Non-pigmented ciliary epithelial cell (primary cell): Measurements from ENCODE around the gene FSTL4.

Experiments used
- DNase-seq: peaks from one replicate; pipeline ENCODE4 v3.0.0-alpha.2; 2010; ENCODE audit warnings: low read depth

The FSTL4 gene

DNA sequence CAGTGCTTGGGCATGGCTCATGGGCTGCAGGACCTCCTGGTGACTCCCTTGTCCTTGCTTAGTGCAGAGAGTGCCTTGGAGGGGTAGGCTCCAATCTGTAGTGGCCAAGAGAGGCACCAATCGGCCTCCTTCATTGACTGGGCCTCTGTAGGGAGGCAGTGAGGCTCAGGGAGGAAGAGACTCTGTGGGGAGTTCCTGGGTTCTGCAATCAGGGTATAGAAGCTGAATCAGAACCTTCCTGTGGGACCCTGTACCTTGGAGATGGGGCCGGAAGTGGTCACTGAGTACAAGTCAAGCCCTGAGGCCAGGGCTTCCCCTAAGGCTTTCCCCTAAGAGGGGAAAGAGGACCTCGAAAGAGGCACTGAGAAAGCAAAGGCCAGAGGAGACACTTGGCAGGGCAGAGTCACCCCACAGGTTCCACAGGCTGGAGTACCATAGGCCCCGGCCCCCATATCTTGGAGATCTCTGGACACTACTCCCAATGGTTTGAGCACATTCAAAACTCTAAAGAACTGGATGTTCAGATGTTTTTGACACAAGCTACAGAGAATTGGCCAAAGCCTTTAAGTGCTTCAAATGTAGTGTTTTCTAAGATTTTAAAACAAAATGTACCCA lies 370.0 kb downstream of the FSTL4 start:
- DNase-seq, result no peak

DNA sequence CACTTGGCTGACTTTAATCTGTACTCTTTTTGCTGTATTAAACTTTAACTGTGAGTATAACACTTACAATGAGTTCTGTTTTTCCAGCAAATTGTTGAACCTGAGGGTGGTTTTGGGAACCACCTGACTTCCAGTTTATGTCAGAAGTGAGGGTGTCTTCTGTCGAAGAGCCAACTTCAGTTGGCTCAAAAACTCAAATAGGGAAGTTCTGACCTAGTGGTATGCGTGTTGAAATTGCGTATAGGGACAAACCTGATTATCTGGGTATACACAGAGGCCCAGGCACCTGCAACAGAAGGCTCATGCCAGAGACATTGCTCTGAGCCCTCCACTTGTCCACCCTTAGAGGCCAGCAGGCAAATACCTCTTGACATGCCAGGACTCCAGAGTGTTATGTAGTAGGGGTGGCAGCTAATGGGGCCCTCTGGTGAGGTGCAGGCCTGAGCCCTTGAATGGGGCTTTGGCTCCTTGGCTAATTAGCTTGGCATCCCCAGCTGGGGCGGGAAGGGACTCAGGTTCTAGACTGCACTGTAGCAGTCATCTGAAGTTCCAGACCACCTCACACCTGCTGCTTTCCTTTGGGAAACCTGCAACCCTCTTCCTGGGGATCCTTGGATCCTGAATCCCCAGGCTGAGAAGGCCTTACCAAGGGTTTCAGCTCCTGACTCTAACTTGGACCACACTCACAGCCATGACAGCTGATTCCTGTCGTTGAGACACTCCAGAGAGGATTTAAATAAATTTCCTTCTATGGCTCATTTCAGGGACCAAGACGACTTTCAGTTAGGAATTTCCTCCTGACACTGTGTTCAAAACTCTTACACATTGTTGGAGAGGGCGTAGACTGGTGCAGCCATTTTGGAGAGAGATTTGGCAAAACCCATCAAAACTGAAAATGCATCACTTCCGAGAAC lies 370.9 kb downstream of the FSTL4 start:
- no peak for DNase-seq

DNA sequence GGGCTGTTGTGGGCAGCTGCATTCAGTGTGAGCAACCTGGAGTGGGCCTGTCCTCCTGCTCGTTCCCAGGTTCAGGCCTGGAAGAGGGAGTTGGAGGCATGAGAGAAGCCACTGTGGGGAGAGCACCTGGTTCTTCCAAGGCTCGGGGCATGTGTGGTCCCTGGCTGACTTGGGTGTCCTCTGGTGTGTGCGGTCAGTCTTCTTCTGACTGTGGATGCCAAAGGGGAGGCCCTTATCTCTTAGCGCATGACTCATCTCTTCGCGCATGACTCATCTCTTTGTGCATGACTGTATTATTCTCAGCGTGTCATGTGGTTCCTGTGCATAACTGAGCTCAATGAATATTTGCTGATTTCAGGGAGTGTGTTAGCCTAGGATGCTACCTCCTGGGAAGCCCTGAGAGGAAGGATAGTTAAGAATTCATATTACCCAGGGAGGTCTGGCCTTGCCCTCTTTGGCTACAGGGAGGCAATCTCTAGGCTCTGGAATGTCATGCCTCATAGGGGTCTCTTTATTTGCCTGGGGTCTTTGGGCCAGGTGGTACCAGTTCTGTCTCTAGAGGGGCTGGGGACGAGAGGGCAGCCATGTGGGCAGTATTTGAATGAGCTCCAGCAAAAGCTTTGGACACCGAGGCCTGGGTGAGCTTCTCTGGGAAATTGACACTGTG lies 371.8 kb downstream of the FSTL4 start:
- peak; percentile 98 for DNase-seq

DNA sequence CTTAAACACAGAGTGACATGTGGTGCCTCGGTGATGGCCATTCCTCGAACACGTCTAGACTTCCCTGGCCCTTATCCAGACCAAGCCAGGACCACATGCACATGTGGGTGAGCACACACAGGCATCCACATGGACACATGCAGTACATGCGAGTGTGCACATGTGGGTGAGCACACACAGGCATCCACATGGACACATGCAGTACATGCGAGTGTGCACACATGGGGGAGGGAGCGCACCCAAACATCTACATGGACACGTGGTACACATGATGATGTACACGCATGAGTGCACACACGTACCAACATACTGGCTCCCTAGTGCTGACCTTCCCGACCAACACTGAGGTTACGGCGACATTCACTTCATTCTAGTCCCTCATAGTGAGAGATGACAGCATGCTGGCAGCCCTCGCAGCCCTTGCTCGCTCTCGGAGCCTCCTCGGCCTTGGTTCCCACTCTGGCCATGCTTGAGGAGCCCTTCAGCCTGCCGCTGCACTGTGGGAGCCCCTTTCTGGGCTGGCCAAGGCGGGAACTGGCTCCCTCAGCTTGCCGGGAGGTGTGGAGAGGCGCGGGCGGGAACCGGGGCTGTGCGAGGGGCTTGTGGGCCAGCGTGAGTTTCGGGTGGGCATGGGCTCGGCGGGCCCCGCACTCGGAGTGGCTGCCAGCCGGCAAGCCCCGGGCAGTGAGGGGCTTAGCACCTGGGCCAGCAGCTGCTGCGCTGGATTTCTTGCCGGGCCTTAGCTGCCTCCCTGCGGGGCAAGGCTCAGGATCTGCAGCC lies 373.7 kb downstream of the FSTL4 start:
- no peak for DNase-seq

DNA sequence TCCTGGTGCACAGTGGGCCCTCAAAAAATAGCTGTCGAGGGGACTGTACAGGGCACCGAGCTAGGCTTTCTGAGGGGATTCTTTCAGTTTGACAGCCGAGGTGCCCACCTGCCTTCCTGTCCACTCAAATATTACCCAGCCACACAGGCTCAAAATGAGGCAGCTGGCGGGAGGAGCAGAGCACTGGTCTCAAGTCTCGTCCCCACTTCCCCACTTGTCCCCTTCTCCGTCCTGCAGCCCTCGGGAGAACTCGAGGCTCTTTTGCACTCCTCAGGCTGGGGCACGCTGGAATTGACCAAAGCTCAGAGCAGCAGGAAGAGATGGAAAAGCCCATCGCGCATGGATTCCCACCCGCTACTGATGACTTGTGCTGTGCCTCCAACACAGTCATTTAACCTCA lies 375.4 kb downstream of the FSTL4 start:
- no peak for DNase-seq

DNA sequence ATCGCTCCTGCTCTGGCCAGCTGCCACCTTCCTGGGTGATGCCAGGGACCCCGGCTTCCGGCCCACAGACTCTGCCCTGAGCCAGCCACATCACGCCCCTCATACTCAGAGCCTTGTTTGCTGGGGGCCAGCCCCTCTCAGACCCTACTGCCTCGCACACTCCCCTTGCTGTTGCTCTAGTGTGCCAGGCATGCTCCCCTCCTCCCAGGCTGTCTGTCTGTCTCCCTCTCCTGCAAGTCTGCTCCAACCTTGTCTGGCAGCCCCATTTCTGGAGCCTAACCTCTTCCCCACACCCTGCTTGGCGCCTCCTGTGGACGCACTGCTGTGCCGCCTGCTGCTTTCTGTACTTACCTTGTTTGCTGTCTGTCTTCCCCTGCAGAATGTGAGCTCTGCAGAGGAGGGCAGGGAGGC lies 375.8 kb downstream of the FSTL4 start:
- DNase-seq, result no peak

DNA sequence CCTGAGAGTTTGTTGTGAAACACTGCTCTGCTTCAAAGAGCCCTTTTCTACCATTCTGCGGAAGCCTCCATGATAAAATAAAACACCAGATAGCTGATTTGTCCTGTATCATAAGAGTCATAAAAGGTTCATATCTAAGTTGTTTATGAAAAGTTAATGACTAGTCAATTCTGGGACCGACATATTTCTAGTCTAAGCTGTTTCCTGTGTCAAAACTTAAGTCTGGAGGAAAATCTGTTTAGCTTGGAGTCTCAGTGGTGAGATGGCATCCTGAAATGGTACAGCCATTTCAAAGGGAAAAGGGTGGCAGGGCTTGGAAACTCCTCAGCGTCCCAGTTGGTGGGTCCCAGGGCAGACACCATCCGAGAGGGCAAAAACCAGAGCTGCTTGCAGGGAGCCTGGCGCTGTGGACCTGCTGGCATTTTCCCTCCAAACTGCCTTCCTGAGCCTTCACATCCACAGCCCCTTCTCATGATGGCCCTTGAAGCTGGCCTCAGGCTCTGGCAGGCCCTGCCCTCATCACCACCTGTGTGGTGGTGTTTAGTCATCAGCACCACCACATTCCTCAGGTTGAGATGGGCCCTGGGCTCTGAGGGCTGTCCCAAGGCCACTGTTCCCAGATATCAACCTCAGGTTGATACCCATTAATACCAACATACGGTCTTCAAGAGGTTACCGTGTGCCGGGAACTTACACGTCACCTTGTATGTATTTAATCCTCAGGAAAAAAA lies 376.5 kb downstream of the FSTL4 start:
- DNase-seq, result no peak

DNA sequence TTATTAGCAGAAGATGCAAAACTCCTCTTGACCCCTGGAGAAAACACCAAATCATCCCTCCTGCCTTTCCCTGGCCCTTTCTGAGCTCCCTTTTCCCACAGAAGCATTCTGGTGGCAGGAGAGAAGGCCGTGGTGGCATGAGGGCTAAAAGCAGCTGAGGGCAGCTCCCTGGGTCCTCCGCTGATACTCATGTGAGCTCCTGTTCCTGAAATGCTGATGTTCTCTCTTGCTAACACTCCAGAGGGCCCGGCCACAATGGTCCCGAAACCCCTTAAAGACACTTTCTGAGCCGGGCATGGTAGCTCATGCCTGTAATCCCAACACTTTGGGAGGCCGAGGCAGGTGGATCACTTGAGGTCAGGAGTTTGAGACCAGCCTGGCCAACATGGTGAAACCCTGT lies 377.4 kb downstream of the FSTL4 start:
- no peak for DNase-seq

DNA sequence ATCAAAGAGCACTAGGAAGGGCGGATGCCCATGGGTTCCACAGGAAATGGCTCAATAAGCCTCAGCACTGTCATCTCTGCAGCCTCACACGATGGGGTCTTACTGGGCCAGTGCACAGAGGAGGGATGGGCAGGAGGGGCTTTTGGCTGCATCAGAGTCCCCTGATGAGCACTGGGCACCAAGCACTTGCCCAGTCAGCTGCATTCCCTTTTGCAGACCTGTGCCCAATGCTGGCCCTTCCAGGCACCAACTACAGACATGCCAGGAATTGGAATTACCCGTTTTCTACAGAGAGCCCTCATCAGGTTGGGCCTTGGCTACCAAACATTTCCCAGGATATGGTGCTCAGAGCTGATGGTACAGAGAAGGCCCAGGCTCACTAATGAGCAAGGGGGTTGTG lies 378.1 kb downstream of the FSTL4 start:
- DNase-seq, result no peak

DNA sequence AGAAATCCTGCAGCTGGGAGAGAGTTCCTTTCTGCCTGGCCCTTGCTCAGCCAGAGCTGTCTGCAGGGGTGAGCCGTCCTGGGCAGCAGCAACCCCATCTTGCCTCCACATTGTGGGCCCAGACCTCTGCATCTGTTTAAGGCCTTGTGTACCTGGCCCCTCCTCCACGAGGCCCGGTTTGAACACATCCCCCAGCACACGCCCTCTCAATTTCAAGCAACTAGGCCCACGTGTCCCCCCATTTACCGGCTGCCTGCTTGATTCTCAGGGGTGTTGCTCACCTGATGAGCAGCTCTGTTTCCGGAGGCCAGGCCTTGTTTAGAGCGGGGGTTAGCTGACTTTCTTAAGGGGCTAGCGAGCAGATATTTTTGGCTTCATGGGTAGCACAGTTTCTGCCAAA lies 378.7 kb downstream of the FSTL4 start:
- DNase-seq, result no peak

DNA sequence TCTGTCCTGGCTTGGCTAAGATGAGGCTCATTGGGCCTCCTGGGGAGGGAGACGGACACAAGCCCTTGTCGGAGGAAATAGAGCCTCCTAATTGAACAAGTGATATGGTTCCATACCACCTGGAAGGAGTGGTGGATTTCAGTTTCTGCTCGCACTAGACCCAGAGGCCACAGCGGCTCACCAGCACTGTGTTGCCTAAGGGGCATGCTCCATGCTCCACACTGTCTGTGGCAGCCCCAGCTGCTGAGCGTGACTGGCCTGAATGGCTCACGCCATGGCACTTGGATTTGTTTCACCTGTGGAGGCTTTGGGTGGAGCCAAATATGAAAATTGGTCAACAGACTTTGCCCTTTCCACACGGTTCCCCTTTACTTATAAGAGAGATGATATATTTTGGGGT lies 379.4 kb downstream of the FSTL4 start:
- DNase-seq, result no peak

DNA sequence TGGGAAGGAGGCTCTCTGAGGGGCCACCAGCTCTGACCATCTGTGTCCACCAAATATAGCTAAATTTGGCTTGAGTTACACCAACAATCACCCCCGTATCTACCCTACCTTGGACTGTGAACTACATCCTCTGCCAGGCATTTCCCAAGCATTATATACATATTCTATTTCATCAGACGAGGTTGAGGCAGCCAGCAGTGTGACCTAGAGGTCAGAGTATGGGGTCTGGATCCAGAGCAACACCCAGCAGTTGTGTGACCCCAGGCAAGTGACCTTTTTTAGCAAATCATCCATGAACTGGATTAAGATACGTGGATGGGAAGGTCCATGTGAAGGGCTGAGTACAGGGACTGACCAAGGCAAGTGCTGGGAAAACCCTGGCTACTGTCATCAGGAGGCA lies 379.9 kb downstream of the FSTL4 start:
- DNase-seq, result no peak

DNA sequence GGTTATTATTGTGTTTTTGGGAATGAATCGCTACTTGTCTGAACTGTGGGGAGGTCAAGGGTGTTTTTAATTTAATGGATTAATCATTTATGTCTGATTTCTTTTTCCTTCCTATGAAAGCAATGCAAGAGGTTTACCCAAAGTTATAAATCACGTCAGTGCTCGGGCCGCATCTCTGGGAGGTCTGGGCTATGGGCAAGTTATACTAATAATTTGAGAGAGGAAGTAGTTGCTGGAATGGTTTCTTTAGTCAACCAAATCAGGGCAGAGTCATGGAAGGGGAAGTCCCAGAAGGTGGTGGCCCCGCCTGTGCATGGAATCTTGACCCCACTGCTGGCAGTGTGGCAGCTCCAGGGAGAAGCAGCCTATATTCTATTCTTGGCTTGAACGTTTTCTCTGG lies 380.3 kb downstream of the FSTL4 start:
- DNase-seq, result no peak

DNA sequence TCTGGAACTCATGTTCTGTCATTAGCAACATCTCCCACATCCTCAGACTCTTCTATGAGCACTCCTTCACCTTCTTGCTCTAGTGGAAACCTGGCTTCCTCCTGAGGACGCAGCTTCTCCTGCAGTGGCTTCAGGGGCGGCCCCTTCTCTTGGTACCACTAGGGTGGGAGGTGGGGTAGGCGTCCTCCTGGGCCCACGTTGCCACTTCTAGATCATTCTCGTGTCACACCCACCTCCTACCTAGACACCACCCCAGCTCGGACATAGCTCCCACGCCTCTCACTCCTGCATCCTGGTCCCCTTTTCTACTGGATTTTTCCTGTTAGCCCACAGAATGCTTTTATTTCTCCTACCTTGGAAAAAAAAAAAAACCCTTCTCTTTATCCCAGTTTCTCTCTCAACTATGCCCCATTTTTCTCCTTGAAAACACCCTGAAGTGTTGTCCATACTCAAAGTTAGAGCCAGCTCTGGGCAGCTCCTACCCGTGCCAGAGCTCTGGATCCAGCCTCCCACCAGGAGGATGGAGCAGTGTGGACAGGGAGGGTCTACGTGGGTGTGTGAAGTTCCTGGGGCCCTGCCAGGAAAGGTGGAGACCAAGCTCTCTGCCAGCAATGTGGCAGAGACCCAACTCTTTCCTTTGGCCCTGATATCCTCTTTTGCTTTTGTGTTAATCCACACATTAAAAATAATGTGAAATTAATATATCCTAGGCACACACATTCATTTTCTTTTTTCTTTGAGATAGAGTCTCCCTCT lies 381.3 kb downstream of the FSTL4 start:
- DNase-seq, result no peak

DNA sequence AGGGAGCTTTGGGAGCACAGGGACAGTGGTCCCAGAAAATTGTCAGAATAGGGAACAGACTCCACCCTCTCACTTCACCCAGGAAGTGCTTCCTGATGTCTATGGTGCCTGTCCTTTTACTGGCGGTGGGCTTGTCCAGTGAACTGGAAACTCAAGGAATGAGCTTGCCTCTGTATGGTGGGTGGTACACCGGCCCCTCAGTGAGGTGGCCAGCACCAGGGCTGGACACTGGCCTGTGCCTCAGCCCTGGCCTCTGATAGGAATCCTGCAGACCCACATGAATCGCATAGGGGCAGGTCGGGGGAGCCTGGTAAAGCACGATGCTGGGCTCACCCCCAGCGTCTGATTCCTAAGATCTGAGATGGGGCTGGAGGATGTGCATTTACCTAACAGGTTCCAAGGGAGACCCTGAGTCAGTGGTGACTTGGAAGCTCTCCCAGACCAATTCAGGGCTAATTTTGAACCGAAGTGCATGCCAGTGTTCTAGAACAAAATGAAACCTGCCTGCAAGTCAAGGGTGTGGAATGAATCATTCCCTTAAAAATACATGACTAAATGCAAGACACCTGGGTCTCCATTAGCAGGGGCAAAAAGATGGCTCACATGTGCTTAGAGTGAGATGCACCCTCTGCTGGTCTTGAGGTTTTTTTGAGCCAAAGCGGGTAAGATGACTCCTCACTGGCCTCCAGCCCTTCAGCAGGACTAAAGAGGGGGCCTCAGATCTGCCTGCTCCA lies 382.2 kb downstream of the FSTL4 start:
- no peak for DNase-seq

DNA sequence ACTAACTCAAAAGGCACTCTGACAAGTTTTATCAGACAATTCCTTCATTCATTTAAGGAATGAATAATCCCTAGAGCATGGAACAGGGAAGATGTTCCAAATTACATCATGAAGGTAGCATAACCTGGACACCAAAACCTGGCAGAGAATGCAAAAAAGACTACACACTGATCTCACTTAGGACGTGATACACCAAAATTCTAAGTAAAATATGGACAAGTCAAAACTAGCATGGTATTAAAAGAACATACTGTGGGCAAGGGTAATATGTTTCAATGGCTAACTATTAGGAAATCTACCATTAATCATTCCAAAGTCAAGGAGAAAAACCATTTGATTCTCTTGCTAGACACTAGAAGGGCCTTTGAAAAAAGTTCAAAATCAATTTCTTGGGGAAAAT lies 384.0 kb downstream of the FSTL4 start:
- no peak for DNase-seq

DNA sequence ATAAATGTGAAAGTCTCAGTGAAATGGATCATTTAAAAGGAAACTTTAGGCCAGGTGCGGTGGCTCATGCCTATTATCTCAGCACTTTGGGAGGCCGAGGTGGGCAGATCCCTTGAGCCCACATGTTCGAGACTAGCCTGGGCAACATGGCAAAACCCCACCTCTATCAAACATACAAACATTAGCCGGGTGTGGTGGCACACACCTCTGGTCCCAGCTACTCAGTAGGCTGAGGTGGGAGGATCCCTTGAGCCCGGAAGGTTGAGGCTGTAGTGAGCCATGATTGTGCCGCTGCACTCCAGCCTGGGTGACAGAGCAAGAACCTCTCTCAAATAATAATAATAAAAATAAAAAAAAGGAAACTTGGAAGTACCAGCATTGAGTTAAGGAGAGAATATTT lies 384.4 kb downstream of the FSTL4 start:
- DNase-seq, result no peak

DNA sequence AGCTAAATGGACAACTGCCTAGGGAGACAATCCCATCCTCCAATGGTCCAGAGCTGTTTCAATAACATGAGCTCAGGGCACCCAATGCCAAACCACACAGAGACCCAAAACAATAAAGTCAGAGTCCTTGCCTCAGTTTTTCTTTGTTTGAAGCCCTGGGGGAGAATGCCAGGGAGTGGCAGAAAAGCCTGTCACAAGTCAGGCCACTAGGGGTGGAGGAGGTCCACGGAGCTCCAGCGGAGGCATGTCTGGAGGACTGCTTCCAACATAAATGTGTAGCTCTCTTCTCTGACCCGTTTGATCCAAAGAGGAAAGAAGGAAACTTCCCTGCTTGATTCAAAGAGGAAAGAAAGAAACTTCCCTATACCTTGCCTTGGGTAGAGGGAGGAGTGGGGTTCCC lies 385.3 kb downstream of the FSTL4 start:
- DNase-seq, result no peak

DNA sequence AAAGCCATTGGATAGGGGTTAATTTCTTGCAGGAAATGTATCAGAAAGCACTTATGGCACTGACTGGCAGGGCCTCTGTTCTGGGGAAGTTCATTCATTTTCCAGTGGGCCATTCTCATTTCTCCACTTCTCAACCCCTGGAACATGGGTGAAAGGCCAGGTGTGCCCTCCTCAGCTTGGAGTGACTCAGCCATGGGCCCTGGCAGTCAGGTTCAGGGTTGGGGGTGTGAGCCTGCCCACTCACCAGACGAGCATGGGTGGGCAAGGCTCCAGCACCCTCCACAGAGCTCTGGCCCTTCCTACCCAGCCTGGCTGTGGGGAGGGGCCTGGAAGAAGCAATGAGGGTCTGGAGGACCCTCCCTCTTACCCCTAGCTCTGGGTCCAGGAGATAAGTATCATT lies 386.2 kb downstream of the FSTL4 start:
- DNase-seq, result no peak

DNA sequence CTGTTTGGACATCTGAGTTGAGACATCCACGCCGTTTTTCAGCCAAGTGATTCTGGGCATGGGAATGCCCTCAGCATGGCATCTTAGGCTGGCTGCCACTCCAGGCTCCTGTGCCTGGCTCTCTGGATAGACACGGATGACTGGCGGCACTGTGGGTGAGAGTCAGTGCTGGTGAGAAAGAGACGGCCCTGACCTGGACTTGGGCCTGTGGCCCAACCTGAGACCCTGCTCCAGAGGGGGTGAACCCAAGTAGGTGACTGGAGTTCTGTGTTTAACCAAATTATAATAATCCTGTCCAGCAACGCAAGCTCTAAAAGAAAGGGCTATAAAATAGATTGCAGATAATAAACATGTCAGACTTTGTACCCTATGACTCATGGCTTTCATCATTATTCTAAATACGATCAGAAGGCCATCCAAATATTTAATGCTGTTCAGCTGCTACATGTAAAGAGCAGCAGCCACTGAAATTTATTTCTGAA lies 386.6 kb downstream of the FSTL4 start:
- no peak for DNase-seq
